ENCODE data around the gene PKD1L1.
"Not testable (repeated sequence)": the region's sequence is repeated elsewhere in the genome, so short reads cannot be mapped to it uniquely, and the experiment has no call there.

Gene PKD1L1

DNA sequence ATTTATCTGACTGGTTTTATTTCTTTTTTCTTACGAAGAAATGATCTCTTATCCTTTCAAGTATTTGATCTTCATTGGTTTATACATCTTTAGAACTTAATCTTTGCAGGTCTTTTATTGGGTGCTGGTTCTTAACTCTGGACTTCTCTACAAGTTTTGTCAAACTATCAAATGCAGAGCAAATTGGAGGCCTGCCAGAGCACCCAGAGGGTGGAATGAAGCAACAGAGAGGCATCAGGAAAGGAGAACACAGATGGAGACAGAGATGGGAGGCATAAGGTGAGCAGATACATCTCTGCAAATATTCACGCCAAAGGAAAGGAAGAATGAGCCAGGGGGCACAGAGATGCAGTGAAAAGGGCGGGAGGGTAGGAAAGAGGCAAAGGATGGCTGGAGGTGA lies 130.3 kb downstream of the PKD1L1 start:
- no peak for DNase-seq (ENCODE audit: low read depth in 2 of 2)

DNA sequence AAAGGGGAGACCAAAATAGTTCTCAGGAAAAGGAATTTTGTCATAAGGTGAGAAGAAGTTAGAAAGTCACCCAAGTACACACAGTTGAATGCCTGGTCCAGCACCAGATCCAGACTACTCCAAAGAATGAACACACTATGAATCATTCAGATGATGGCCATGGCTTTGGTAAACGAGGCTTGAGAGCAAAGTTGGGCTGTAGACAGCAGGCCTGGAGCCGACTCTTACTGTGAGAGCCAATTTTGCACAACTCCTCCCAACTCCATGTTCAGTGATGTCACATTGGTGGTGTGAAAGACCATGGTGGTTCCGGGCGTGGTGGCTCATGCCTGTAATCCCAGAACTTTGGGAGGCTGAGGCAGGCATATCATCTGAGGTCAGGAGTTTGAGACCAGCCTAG lies 131.6 kb downstream of the PKD1L1 start:
- DNase-seq (ENCODE audit: low read depth in 2 of 2), result no peak

DNA sequence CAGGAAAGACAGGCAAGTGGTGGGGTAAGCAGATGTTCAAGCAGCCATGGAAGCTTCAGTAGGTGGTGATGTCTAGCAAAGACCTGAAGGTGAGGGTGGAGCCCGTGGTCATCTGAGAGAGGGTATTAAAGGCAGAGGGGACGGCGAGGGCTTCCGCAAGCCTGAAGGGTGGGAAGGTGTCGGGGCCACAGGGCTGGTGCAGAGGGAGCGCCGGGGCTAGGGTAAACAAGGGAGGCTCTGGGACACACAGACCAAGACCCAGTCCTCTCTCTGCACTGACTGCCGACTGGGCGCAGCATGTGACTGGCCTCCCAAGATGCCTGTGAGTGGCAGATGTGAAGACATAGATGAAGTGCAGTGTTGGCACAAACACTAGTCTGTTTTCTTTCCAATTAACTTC lies 132.4 kb downstream of the PKD1L1 start:
- DNase-seq (ENCODE audit: low read depth in 2 of 2), result no peak

DNA sequence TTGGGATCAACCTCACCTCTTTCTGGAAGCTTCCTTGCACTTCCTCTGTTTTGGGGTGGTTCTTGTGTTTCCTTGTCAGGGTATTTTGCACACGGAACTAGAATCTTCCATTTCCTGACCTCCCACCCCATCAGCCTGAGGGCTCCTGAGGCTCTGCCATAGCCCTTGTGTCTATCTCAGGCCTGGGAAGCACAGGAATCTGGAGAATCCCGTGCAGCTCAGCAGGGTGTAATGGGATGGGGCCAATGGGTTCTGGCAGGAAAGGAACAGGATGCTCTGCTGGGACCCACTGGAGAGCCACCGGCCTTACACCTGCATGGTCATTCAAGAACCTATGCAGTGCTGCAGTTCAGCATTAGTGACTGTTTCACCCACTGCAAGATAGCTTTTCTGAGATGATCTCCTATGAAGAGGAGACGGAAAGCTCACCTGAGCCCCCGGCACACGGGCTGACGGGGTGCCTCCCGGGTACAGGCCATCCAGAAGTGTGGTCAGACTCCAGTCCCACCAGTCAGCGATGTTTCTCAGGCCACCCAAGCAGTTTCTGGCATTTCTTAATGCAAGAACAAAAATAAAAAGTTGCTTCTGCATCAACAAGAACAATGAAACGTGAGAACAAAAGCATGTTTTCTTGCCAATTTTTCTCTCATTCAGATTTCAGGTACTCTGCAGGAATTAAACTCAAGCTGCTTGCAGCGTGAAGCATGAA lies 133.2 kb downstream of the PKD1L1 start:
- DNase-seq (ENCODE audit: low read depth in 2 of 2), result no peak

DNA sequence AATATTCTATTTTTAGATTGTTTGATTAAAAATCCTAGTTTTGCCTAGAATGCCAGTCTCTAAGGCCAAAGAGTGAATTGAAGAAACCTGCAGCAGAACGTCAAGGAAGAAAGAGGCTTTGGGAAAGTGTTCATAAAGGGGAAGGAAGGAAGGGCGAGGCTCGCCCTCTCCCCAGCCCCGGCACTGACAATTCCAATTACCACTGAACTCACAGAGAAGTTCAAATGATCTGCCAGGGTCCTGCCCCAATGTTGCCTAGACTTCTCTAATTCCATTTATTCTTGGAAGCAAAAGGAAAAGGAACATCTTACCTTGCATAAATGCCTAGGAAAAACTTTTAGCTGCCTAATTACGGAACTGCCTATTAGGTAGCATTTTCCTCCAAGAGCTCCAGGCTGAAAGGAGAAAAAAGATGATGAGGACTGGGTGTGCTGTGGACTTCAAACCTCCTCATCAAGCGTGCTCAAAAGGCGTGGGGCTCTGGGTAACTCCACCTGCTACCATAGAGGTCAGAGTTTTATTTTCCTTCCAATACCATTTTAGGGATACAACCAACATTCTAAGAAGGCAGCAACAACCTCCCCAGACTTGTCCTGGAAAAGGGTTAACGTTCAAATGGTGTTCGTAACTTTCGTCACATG lies 134.5 kb downstream of the PKD1L1 start:
- DNase-seq (ENCODE audit: low read depth in 2 of 2), result no peak

DNA sequence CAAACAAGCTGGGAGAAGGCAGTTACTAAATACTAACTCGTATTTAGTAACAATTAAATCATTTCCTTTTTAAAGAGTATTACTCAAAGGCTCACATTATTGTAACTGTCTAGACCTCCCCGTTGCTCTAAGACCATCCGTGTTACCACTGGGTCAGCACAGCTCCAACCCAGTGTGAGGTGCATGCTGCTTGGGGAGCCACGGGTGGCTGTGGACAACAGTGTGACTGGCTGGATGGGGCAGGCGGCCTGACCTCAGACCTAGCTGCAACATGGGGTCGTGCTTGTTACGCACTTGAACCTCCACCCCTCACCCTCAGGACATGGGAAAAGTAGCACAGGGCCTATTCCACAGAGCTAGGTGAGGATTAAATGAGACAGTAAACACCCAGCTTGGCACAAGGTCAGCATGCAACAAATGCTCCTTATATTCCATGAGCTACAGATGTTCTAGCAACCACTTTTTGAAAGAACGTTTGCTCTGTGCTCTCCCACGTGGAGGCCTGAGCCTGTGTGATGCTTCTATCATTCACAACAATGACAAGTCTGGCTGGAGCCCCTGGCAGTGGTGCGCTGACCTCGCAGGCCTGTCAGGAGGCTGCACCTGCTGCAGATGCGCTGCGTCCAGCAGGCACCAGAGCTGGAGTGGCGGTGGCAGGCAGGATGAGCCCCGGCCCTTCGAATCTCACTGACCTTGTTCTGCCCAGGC lies 135.7 kb downstream of the PKD1L1 start:
- DNase-seq (ENCODE audit: low read depth in 2 of 2), result no peak

DNA sequence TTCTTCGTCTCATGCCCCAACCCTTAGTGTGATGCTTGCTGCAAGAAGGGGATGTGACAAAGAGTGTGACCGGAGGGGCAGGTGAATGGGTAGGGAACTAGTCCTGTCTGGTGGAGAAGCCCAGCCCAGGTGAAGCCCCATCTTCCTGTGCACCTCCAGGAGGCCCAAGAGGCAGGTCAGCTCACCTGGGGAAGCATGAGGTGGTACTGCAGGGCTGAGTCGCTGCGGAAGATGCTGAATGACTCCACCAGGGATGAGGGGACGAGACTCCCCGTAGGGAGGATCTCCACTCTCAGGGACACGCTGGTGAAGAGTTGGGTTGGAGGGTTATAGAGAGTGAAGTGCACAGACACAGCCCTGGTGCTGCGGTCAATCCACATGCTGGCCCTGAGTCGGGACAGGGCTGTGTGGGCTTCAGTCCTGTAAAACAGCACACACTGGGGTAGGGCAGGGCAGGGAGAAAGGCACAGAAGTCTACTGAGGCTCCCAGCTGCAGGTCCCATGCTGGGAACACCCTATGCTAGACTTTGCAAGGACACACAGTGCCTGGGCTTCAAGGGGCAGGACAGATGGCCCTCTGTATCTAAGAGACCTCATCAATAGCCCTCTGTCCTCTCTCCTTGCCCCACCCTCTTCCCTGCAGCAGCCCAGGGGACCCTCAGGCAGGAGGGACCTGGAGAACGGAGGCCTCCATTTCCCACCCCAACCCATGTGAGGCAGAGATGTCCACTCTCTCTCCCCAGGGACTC lies 136.5 kb downstream of the PKD1L1 start:
- no peak for DNase-seq (ENCODE audit: low read depth in 2 of 2)

DNA sequence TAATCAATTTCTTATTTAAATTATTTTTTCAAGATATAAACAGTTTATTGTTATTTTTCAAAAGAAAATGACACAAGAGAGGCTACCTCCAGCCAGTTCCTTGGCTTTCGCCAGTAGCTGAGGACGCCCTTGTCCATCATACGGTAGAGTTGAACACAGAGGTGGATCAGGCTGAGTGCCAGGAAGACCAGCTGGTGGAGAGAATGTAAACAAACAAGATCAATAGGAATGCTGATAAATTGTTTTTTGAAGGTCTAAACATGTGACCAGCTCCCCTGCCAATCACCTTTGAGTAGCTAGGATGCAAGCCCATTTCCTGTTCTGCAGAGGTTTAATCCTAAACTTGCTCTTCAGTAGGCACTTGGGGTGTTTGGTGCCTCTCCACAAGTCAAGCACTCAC lies 138.9 kb downstream of the PKD1L1 start:
- DNase-seq (ENCODE audit: low read depth in 2 of 2), result no peak

DNA sequence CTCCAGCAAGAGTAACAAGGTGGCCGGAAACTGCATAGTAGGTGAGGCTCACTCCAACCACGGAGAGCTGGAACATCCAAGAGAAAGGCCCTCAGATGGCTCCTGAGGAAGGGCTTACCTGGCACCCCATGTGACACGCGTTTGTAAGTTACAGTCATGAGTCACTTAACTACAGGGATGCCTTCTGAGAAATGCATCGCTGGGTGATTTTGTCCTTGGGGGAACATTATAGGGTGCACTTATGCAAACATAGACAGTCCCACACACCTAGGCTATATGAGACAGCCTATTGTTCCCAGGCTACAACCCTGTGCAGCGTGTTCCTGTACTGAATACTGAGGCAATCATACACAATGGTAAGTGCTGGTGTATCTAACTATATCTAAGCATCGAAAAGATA lies 139.9 kb downstream of the PKD1L1 start:
- DNase-seq (ENCODE audit: low read depth in 2 of 2), result no peak

DNA sequence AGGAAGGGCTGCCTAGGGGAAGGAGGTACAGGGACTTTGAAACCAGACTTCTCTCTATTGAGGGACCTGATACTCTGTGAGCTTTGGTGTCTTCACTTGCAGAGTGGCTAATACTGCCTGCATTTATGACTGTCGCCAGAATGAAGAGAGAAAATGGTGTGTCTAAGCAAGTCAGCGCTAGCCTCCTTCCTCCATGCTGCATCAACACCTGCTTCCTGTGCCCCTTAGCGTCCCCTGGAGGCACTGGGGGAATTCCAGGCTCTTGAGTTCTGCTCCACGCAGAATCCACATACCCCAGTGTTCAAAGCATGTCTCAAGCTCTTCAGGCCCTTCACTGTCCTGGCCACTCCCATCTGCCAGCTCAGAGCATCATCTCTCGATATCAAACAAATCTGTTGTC lies 140.5 kb downstream of the PKD1L1 start:
- no peak for DNase-seq (ENCODE audit: low read depth in 2 of 2)

DNA sequence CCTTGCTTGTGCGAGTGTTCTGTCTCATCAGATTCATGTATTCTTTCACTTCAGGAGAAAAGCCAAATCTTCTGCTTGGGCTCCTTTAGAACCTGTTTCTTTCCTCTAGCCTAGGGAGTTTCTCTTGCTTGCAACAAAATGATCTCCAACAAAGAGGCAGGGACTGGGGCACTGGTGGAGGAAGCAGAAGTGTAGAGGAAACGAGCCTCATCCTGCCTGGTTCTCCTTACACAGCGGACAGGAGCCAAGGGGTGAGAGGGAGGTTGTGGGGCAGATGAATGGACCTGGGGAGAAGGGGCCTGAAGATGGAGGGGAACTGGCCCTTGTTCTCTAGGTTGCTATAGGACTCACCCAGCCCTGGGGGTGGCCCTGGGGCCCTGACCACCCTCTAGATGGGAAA lies 141.1 kb downstream of the PKD1L1 start:
- no peak for DNase-seq (ENCODE audit: low read depth in 2 of 2)

DNA sequence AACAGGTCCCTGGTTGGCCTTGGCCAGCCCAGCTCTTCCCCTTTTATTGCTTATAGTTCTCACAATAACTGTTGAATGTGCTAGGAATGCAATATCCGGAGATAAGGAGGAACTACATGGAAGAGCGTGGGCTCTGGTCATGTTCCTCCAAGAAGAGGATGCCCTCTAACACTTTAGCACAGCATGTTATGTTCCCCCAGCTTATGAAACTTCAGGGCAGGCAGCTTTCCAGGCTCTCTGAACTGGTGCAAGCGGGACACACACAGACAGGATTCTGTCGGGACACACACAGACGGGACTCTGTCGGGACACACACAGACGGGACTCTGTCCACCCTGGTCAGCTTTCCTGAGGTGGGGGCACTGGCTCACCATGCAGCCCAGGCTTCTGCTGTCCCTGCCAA lies 141.6 kb downstream of the PKD1L1 start:
- DNase-seq (ENCODE audit: low read depth in 2 of 2), result no peak

DNA sequence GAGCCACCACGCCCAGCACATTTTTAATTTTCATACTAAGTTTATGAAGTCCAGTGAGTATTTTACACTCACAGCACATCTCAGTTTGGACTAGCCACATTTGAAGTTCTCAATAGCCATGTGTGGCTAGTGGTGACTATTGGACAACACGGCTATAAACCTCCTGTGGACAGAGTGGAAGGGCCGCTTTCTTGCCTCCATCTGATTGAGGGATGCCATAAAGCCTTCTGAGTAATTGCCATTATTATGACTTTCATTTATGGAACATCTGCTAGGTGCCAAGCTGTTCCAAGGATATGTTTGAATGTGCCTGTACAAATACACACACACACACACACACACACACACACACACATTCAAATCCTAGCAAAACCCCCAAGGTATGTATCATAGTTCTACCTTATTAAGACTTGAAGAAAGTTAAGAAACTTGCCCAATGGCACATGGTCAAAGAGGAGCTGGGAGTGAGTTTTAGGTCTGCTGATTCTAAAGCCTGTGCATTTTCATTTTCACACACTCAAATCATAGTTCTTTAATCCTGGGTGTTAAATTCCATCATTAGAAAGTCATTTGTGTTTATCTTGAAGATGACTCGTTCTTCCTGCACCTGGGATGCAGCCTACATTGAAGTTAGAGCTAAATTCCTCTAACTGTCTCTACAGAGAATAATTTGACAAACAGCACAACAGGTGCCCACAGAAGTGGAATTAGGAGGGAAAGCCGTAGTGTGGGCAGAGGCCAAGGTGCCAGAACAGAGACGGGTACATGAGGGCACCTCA lies 143.3 kb downstream of the PKD1L1 start:
- no peak for DNase-seq (ENCODE audit: low read depth in 2 of 2)

DNA sequence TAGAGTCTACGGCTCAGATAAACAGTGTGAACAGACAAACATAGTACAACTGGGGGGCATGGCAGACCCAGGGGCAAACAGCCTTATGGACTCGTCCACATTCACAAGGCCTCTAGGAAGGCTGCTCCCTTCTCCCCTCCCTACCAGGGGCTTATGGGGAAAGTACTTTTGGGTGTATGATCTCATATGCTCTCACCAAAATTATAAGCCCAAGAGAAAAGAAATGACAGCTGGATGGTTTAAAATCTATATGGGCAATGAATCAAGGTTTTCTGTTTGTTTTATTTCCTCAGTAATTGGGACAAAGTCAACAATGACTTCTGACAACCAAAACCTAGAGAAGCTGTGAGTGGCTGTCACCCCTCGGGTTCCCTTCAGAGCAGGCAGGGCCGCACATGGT lies 144.4 kb downstream of the PKD1L1 start:
- DNase-seq (ENCODE audit: low read depth in 2 of 2), result no peak

DNA sequence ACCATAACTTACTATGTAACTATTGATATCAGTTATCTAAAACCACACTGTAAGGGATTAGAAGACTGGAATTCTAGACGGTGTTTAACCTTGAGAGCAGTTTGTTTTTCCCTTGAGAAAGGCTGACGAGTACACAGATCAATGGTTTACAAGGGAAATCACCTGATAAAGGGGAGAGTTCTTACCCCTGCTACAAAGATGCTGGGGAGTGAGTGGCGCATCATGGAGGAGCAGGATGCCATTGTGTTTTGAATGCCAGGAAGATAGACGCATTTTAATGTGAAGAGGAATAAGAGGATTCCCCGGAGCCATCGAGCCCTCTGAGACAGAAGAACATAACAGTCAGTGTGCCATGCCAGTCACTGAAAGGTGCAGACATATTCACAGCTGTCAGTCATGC lies 145.2 kb downstream of the PKD1L1 start:
- no peak for DNase-seq (ENCODE audit: low read depth in 2 of 2)

DNA sequence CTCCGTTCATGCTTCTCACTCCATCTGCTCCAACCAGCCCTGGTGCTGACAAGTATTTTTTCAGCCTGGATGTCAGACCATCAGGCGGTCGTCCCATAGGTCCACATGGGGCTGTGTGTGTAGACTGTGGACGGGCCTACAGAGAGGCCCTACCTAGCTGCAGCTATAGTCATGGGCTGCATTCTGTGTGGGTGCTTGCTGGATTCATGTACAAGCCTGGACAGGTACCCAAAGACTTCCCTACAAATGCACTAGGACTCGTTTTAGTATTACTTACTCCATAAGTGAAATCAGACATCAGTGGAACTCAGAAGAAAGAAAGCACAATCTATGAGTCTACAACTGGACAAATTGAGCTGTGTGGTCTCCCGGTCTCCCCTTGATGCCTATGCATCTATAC lies 146.8 kb downstream of the PKD1L1 start:
- no peak for DNase-seq (ENCODE audit: low read depth in 2 of 2)

DNA sequence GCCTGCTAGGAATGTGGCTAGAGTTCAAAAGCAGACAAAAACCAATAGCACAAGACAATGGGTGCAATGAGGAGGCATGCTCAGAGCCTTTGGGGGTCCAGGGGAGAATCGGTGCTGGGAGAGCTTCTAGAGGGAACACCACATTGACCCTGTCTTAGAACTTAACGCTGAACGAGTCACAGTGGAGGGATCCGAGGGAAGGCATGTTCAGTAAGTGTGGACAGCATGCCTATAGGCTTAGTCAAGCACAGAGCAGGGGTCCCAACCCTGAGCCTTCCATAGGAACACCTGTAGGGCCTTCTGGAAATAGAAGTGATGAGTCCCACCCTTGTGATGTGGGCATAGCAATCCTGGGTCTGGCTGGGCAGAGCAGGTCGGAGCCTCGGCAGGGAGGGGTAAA lies 148.7 kb downstream of the PKD1L1 start:
- no peak for DNase-seq (ENCODE audit: low read depth in 2 of 2)

DNA sequence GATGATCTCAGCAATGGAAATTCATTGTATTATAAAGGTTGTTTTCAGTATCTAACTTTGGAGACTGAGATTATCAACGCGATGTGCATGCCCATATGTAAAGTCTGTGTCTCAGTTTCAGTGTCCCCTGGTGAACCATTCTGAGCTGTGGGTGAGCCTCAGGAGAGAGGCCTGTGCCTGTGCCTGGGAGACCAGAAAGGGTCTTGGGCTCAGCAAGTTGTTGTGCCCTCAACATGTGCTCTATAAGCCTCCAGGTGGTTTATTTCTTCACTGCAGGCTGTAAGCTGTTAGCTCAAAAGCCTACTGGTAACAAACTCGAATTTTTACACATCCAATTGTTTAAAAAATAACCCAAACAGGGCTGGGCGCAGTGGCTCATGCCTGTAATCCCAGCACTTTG lies 151.9 kb downstream of the PKD1L1 start:
- DNase-seq (ENCODE audit: low read depth in 2 of 2), result no peak

DNA sequence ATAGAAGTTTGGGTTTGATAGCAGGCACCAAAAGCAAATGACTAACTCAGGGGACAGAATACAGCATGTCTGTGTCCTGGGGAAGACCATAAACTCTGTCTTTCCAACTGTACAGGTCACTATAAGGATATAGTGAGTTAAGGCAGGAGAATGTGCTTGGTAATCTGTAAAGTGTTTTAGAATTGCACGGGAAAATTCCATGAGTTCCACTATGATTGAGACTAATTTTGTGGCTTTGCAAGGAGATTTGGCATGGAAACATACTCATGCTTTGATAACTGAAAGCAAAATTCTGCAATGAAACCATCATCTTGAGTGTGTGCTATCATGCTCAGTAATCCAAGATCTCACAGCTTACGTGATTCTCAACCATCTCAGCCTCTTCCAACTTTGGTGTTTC lies 152.6 kb downstream of the PKD1L1 start:
- no peak for DNase-seq (ENCODE audit: low read depth in 2 of 2)

DNA sequence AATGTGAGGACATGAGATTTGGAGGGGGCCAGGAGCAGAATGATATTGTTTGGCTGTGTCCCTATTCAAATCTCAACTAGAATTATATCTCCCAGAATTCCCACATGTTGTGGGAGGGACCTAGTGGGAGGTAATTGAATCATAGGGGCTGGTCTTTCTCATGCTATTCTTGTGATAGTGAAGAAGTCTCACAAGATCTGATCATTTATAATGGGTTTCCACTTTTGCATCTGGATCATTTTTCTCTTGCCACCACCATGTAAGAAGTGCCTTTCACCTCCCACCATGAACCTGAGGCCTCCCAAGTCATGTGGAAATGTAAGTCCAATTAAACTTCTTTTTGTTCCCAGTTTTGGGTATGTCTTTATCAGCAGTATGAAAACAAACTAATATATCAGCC lies 153.1 kb downstream of the PKD1L1 start:
- DNase-seq (ENCODE audit: low read depth in 2 of 2), result not testable (repeated sequence)

DNA sequence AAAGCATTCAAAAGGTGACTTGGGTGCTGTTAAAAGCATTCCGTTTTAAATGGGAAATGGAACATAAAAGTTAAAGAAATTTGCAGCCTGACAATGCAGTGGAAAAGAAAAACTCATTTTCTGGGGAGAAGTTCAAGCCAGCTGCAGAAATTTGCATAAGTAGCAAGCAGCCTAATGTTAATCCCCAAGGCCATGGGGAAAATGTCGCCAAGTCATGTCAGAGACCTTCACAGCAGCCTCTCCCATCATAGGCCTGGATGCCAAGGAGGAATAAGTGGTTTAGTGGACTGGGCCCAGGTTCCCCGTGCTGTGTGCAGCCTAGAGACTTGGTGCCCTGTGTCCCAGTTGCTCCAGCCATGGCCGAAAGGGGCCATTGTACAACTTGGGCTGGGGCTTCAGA lies 154.2 kb downstream of the PKD1L1 start:
- DNase-seq (ENCODE audit: low read depth in 2 of 2), result no peak

DNA sequence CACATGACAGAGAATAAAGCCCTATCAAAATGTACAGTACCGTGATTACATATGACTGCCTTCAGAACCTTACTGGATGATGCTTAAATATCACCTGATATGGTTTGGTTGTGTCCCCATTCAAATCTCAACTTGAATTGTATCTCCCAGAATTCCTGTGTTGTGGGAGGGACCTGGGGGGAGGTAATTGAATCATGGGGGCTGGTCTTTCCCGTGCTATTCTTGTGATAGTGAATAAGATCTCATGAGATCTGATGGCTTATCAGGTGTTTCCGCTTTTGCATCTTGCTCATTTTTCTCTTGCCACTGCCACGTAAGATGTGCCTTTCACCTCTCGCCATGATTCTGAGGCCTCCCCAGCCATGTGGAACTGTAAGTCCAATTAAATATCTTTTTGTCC lies 155.1 kb downstream of the PKD1L1 start:
- DNase-seq (ENCODE audit: low read depth in 2 of 2), result not testable (repeated sequence)
